HUES48 (cell line): Measurements from ENCODE around the gene STUM.

Source experiments
- H3K27ac ChIP-seq: one replicate; pipeline ENCODE4 v1.7.0; 2013; ENCODE audit warnings: low read depth, low read length, inconsistent platforms
- H3K27me3 ChIP-seq: 2 replicates; pipeline ENCODE4 v1.6.1; 2013; ENCODE audit warnings: mild to moderate bottlenecking, low read length; ENCODE audit not compliant: control insufficient read depth, insufficient read depth
- H3K36me3 ChIP-seq: 2 replicates; pipeline ENCODE4 v1.6.1; 2013; ENCODE audit warnings: low read length; ENCODE audit not compliant: control insufficient read depth, insufficient read depth
- H3K4me1 ChIP-seq: 2 replicates; pipeline ENCODE4 v1.6.1; 2013; ENCODE audit warnings: mild to moderate bottlenecking, low read length; ENCODE audit not compliant: control insufficient read depth, insufficient read depth
- H3K4me3 ChIP-seq: 2 replicates; pipeline ENCODE4 v1.5.1; 2013; ENCODE audit warnings: mild to moderate bottlenecking, low read depth, low read length
- H3K9ac ChIP-seq: 2 replicates; pipeline ENCODE4 v1.6.1; 2013; ENCODE audit warnings: mild to moderate bottlenecking, low read depth, low read length, moderate library complexity
- H3K9me3 ChIP-seq: 2 replicates; pipeline ENCODE4 v1.6.1; 2013; ENCODE audit warnings: low read length; ENCODE audit not compliant: control insufficient read depth, insufficient read depth

The STUM gene

DNA sequence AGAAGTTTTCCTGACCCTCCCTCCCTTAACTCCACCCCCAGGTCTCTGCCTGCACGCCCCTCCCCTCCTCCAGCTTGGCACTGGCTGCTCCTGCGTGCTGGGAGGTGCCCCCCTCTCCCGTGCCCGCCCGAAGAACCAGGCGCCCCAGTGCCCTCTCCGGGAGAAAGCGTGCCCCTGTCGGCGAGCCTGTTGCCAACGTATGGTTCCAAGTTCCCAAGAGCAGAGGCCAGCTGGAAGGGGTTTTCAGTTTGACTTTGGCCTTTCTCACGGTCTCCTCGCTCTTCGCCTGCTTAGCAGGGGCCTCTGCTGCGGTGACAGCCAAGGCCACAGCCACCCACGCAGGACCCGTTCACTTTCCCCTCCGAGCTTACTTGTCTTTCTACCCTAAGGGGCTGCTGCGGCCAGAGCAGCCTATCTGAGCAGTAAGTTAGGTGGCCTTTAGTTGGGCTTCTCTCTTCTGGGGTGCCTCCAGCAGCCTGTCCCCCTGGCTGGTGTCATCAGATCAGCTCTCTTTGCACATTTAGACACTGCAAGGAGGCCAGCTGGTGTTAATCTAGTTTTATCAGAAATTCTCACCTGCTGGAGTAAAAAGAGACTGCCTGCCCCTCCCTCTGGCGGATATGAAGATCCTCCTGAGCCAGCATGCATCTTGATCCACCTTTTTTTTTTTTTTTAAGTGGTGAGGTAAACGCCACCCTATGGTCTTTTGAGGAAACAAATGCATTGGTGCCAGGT is 1.5 kb downstream of the STUM start:
- peaks cover 54% of the 10 kb centered on the region for H3K27me3 ChIP-seq
- no peaks in the 10 kb centered on the region for H3K9me3 ChIP-seq
- H3K36me3 ChIP-seq = no peaks in the 10 kb centered on the region
- no peak overlapping the region for H3K9ac ChIP-seq
- no peak overlapping the region for H3K27ac ChIP-seq
- H3K4me3 ChIP-seq = peak overlapping the region; percentile 63
- H3K4me1 ChIP-seq = peaks cover 4% of the 10 kb centered on the region

GRCh38 chr1:226550672-226551041 is 2.1 kb downstream of the STUM start:
- no peak overlapping the region for H3K27ac ChIP-seq
- H3K4me1 ChIP-seq = peaks cover 4% of the 10 kb centered on the region
- no peaks in the 10 kb centered on the region for H3K36me3 ChIP-seq
- H3K4me3 ChIP-seq = no peak overlapping the region
- H3K27me3 ChIP-seq = peaks cover 50% of the 10 kb centered on the region
- H3K9me3 ChIP-seq = no peaks in the 10 kb centered on the region
- H3K9ac ChIP-seq = no peak overlapping the region

DNA sequence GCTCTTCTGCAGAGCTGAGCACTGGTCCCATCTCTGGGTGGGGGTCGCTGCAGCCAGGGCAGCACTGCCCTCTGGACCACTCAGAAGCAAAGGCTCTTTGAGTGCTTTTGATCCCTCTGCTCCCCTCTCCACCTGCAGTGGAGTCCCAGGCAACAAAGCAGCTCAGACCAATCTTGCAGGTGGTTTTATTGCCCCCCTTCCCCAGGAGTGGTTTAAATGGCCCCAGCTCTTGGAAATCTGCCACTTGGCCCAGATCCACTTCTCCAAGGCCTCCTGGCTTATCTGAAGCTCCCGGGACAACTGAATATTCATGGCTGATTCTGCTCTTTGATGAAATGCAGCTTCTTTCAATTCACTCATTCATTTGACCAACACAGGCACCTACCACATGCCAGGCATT is 2.7 kb downstream of the STUM start:
- H3K27me3 ChIP-seq = peaks cover 43% of the 10 kb centered on the region
- no peak overlapping the region for H3K9ac ChIP-seq
- H3K27ac ChIP-seq = no peak overlapping the region
- no peaks in the 10 kb centered on the region for H3K36me3 ChIP-seq
- H3K4me3 ChIP-seq = no peak overlapping the region
- H3K4me1 ChIP-seq = peaks cover 4% of the 10 kb centered on the region
- H3K9me3 ChIP-seq = no peaks in the 10 kb centered on the region

DNA sequence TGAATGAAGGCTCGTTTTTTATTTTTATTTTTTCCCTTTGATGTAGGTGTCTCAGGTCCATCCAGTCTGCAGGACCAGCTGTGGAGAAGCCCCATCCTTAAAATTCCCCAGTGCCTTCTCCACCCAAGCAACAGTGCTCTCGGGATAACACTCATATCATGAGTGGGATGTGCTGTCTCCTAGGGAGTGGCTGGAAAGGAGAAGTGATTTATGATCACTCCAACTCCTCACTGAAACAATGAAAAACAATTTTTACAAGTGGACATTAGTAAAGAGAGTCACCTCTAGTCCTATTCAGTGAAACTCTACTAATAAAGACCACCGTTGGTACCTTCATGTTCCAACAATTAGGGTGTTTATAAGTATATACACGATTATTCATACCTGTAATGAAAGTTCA is 3.5 kb downstream of the STUM start:
- Histone ChIP-seq H3K27me3 (peaks cover 36% of the 10 kb centered on the region), H3K4me1 (peaks cover 4% of the 10 kb centered on the region), H3K36me3 (no peaks in the 10 kb centered on the region), H3K9me3 (no peaks in the 10 kb centered on the region), H3K4me3 (no peak overlapping the region), H3K9ac (no peak overlapping the region), H3K27ac (no peak overlapping the region)

DNA sequence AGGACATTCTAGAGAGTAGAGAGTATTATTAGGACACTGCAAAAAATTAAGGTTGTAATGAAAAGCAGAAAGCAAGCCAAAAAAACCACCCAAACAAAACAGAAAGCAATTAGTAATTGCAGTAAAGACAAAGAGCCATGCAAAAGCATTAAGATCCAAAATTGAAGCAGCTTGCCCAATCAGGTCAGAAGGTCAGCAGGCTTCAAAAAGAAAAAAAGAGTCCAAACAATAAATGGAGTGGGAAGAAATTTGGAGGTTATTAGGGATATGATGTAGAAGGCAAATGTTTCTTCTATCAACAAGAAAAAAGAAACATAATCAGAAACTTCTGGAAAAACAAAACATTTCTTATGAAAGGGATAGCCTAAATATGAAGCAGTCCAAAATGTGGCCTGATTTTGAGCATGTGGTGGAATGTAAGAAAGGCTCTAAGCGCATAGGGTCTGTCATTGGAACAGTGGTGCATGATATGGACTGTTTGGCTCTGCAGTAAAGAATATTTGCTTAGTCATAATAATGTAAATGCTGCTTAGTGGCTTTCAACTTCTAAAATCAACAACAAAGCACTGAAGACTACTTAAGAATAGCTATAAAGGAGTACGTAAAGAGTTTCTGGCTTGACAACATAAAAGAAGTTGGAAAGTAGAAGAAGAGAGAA is 4.8 kb downstream of the STUM start:
- Histone ChIP-seq H3K27me3 (peaks cover 27% of the 10 kb centered on the region), H3K27ac (no peak overlapping the region)

GRCh38 chr1:226553924-226554282 is 5.3 kb downstream of the STUM start:
- H3K4me3 ChIP-seq = no peak overlapping the region
- H3K36me3 ChIP-seq = no peaks in the 10 kb centered on the region
- H3K4me1 ChIP-seq = peaks cover 4% of the 10 kb centered on the region
- H3K9me3 ChIP-seq = no peaks in the 10 kb centered on the region
- peaks cover 23% of the 10 kb centered on the region for H3K27me3 ChIP-seq
- H3K9ac ChIP-seq = no peak overlapping the region
- no peak overlapping the region for H3K27ac ChIP-seq

More for the DNA sequence above, 4.8 kb downstream of the STUM start:
- Histone ChIP-seq H3K9me3 (no peaks in the 10 kb centered on the region), H3K36me3 (no peaks in the 10 kb centered on the region), H3K9ac (no peak overlapping the region), H3K4me1 (peaks cover 4% of the 10 kb centered on the region), H3K4me3 (no peak overlapping the region)

GRCh38 chr1:226555092-226555491 is 6.5 kb downstream of the STUM start:
- peaks cover 11% of the 10 kb centered on the region for H3K27me3 ChIP-seq
- no peaks in the 10 kb centered on the region for H3K9me3 ChIP-seq
- no peaks in the 10 kb centered on the region for H3K36me3 ChIP-seq
- peaks cover 3% of the 10 kb centered on the region for H3K4me1 ChIP-seq
- no peak overlapping the region for H3K9ac ChIP-seq
- no peak overlapping the region for H3K27ac ChIP-seq
- no peak overlapping the region for H3K4me3 ChIP-seq

DNA sequence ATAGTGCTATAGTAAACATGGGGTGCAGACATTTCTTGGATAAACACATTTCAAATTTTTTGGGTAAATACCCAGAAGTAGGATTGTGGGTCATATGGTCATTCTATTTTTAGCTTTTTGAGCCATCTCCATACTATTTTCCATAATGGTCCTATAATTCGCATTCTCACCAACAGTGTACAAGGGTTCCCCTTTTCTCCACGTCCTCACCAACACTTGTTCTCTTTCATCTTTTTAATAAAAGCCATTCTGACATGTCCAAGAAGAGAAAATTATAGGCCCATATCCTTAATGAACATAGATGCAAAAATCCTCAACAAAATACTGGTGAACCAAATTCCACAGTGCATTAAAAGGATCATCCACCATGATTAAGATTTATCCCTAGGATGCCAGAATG is 8.9 kb downstream of the STUM start:
- Histone ChIP-seq H3K36me3 (no peaks in the 10 kb centered on the region), H3K27me3 (no peaks in the 10 kb centered on the region; the same call in 1 of the 2 replicates)

DNA sequence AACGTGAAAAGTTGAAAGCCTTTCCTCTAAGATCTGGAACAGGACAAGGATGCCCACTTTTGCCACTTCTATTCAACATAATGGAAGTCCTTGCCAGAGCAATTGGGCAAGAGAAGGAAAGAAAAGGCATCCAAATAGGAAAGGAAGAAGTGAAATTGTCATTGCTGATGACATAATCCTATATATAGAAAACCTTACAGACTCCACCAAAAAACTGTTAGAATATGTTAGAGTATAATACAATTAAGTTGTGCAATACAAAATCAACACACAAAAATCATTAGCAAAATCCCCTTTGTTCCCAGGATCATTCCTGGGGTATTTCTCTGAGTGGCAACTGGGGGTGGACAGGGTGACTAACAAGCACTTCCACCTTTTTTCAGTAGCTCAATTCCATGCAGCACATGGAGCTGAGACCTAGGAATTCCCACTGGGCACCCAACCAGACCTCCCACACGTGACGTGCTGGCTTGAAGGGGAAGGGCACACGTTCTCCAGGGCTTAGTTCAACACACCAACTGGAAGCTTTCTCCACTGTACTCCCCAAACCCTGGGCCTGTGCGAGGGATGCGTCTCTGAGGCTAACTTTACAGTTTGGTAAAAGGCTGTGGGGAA is 9.6 kb downstream of the STUM start:
- H3K36me3 ChIP-seq = no peaks in the 10 kb centered on the region
- no peak overlapping the region for H3K9ac ChIP-seq
- H3K4me3 ChIP-seq = no peak overlapping the region
- no peak overlapping the region for H3K27ac ChIP-seq
- no peaks in the 10 kb centered on the region for H3K4me1 ChIP-seq
- no peaks in the 10 kb centered on the region for H3K9me3 ChIP-seq
- H3K27me3 ChIP-seq = no peaks in the 10 kb centered on the region

More for the DNA sequence above, 8.9 kb downstream of the STUM start:
- Histone ChIP-seq H3K9ac (no peak overlapping the region), H3K4me1 (no peaks in the 10 kb centered on the region), H3K9me3 (no peaks in the 10 kb centered on the region), H3K4me3 (no peak overlapping the region), H3K27ac (no peak overlapping the region)

- Histone ChIP-seq H3K27me3 (no peaks in the 10 kb centered on the region), H3K4me1 (no peaks in the 10 kb centered on the region), H3K9me3 (no peaks in the 10 kb centered on the region), H3K36me3 (no peaks in the 10 kb centered on the region), H3K9ac (no peak overlapping the region), H3K4me3 (no peak overlapping the region), H3K27ac (no peak overlapping the region)
Observed at GRCh38 chr1:226560243-226560642, 11.7 kb downstream of the STUM start.

DNA sequence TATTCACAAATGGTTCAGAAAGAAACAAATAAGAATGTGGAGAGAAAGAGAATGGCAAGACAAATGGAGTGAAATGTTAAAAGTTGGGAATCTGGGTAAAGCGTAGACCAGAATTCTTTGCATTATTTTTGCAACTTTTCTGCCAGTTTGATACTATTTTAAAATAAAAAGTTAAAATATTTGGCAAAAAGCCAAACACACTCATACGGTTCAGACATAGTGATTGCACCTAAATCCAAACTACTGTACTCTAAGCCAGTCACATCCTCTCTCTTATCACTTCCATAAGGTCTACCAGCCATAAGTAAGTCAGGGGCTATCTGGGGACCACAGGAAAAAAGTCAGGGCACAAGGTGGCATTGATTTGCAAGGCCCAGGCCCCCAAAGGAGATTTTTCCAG is 14.4 kb downstream of the STUM start:
- no peak overlapping the region for H3K9ac ChIP-seq
- no peaks in the 10 kb centered on the region for H3K36me3 ChIP-seq
- no peaks in the 10 kb centered on the region for H3K9me3 ChIP-seq
- H3K4me3 ChIP-seq = no peak overlapping the region
- H3K27ac ChIP-seq = no peak overlapping the region
- H3K4me1 ChIP-seq = no peaks in the 10 kb centered on the region
- no peaks in the 10 kb centered on the region for H3K27me3 ChIP-seq
